RKO (cell line): ENCODE results near the gene FAIM.
"Not testable (repeated sequence)": the region's sequence is repeated elsewhere in the genome, so short reads cannot be mapped to it uniquely, and the experiment has no call there.

Source experiments
- DNase-seq: peaks from one replicate; pipeline ENCODE4 v3.0.0-alpha.2; 2016; ENCODE audit warnings: low spot score

Gene FAIM

DNA sequence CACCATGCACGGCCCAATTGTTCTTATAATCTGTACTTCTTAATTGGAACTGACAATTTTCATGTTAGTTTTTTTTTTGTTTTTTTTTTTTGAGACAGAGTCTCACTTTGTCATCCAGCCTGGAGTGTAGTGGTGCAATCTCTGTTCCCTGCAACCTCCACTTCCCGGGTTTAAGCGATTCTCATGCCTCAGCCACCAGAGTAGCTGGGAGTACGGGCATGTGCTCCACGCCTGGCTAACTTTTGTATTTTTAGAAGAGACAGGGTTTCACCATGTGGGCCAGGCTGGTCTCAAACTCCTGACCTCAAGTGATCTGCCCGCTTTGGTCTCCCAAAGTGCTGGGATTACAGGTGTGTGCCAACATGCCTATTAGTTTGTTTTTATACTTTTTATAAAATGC, 72.4 kb downstream of the FAIM start:
- not testable (repeated sequence) for DNase-seq

DNA sequence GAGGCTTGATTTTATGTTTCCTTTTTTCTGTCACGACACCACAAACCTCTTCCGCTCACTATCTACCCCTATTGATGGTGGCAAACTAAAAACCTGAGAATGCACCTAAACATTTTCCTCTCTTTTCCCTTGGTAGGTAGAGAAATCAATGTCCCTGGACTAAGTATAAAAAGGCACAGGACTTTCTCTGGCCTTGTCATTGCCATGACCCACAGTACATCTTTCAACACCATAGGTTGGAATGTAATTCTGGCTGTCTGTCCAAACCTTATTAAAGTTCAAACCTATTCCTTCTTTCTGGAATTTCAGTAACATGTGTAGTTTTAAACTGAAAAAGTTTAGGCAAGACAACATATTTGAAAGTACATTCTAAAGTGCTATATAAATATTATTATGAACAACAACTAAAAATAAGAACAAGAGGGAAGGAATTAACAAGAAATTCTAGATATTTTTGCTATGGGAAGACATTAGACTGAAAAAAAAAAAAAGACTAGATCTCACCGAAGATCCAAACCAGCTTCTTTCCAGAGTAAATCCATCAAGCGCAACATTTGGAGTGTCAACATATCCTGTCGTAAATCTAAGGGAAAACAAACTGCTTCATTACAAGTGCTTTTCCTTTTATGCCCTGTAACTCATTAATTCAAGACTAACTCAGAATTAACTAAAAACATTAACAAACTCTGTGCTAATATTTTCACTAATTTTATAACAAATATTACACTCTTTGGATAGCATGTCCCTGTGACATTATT, 73.1 kb downstream of the FAIM start:
- no peak for DNase-seq

DNA sequence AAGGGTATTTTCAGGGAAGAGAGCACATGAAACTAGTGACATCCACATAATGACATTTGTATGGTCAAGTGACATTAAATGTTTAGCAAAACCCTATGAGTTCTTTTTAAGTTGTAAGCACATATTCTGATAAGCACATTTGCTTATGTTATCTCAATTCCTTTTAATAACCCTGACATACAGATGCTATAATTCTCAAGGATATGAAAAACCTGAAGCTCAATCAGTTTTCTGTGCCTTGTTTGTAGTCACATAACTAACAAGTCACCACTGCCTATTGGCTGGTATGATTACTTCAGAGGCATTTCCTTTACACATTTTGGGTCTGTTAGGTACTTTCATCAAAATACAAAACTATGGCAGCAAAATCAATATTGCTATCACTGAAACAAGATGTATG, 74.1 kb downstream of the FAIM start:
- no peak for DNase-seq
